ENCODE data around the gene HBG1. TPM values are rescaled to one million over a fixed set of nuclear protein-coding genes. Genes with fewer than 3 reads are reported as not detected.

The HBG1 gene
- polyA plus RNA-seq, 3 donors from 2014 or later, result not detected

- Mint-ChIP-seq H3K27ac (no peak overlapping the region), H3K27me3 (ENCODE audit: low read depth in 3 of 3) (peaks cover 0 to 2% (median 0%) of the 10 kb centered on the region in 3 donors), H3K4me3 (no peak overlapping the region), H3K9me3 (peaks cover 0 to 10% (median 5%) of the 10 kb centered on the region in 6 donors), H3K36me3 (no peaks in the 10 kb centered on the region), H3K4me1 (no peaks in the 10 kb centered on the region)
- DNase-seq, result no peak
Observed at GRCh38 chr11:5223146-5223545, 26.5 kb downstream of the HBG1 start.

DNA sequence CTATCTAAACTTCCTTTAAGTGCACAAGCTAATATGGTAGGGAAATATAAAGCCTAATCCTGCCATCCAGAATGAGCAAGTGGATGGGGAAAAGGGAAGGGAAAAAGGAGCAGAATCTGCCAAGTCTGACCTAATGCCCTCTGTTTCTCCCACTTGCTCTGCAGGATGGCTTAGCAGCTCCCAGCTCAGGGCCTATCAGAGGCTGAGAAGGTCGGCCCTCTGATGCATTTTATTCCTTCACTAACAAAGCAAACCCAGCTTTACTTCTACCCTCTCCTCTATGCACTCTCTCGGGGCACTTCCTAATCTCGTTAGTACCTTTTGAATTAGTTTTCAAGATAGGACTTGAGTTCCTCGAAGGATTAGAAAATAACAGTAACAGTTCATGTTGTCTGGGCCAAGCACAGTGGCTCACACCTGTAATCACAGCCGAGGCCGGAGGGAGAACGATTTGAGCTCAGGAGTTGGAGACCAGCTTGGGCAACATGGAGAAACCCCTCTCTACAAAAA is 39.2 kb downstream of the HBG1 start:
- DNase-seq, result no peak
- Mint-ChIP-seq H3K36me3 (no peaks in the 10 kb centered on the region), H3K27ac (no peak overlapping the region), H3K4me3 (no peak overlapping the region), H3K9me3 (peaks cover 0 to 8% (median 0%) of the 10 kb centered on the region in 6 donors), H3K27me3 (ENCODE audit: low read depth in 3 of 3) (peaks cover 0 to 2% (median 0%) of the 10 kb centered on the region in 3 donors), H3K4me1 (no peaks in the 10 kb centered on the region)

- H3K4me3 Mint-ChIP-seq, result no peak overlapping the region
- no peak overlapping the region for H3K27ac Mint-ChIP-seq
- H3K9me3 Mint-ChIP-seq, result peaks cover 0 to 2% (median 0%) of the 10 kb centered on the region in 6 donors
- no peak for DNase-seq
- H3K4me1 Mint-ChIP-seq, result no peaks in the 10 kb centered on the region
- peaks cover 0 to 2% (median 1%) of the 10 kb centered on the region in 3 donors for H3K27me3 Mint-ChIP-seq (ENCODE audit: low read depth in 3 of 3)
- no peaks in the 10 kb centered on the region for H3K36me3 Mint-ChIP-seq
Observed at GRCh38 chr11:5204787-5205186, 44.9 kb downstream of the HBG1 start.

DNA sequence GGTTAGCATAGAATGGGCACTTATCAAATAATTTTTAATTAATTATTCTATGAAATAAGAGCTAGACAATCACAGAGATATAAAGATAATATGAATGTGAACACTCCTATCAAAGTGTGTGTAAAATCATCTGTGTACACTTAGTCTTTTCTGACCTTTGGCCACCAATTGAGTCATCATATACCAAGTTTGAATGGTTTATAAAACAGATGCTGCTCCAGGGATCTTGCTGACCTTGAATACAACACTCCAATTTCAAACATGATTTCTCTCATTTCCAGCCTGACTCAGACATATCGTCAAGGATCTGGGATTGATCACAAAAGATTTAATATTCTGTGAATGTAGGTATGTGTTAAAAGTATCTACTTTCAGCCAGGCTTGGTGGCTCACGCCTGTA is 46.3 kb downstream of the HBG1 start:
- no peak for DNase-seq
- H3K36me3 Mint-ChIP-seq, result no peaks in the 10 kb centered on the region
- H3K4me3 Mint-ChIP-seq, result no peak overlapping the region
- H3K4me1 Mint-ChIP-seq, result no peaks in the 10 kb centered on the region
- peaks cover 0 to 3% (median 2%) of the 10 kb centered on the region in 3 donors for H3K27me3 Mint-ChIP-seq (ENCODE audit: low read depth in 3 of 3)
- no peak overlapping the region for H3K27ac Mint-ChIP-seq
- peaks cover 0 to 2% (median 0%) of the 10 kb centered on the region in 6 donors for H3K9me3 Mint-ChIP-seq

- Mint-ChIP-seq H3K4me1 (no peaks in the 10 kb centered on the region), H3K27me3 (ENCODE audit: low read depth in 3 of 3) (peaks cover 0 to 3% (median 2%) of the 10 kb centered on the region in 3 donors), H3K9me3 (peaks cover 0 to 2% (median 0%) of the 10 kb centered on the region in 6 donors), H3K27ac (no peak within 1 kb of the TSS), H3K36me3 (no peaks in the 10 kb centered on the region), H3K4me3 (no peak within 1 kb of the TSS)
- DNase-seq, result no peak
Observed at GRCh38 chr11:5200582-5200981, 49.1 kb downstream of the HBG1 start, which contains the start of gene OR51V1. Gene OR51V1 (minus strand): TSS chr11:5200682. CDS start chr11:5200682, 0 bp downstream.

DNA sequence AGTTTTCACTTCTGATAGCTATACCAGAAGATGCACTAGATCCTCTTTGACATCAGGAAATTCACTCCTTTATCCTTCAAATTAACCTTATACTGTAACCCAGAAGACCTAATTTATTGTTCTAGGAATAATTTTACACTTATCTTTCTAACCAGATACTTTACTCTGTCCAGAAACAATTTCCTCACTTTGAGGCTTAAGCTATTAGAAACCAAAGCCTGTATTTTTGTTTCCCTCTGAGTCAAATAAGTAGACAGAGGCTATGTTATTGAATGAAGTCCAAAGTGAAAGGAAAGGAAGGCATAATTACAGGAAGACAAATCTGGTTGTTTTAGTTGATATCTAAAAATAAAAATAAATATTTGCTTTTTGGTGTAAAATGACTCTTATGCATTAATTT is 51.4 kb downstream of the HBG1 start:
- Mint-ChIP-seq H3K36me3 (no peaks in the 10 kb centered on the region), H3K27me3 (ENCODE audit: low read depth in 3 of 3) (peaks cover 0 to 3% (median 2%) of the 10 kb centered on the region in 3 donors), H3K4me1 (no peaks in the 10 kb centered on the region), H3K27ac (no peak overlapping the region), H3K4me3 (no peak overlapping the region), H3K9me3 (peaks cover 0 to 2% (median 0%) of the 10 kb centered on the region in 6 donors)
- DNase-seq, result no peak

Other genes starting within 250 kb of the HBG1 start
- not detected for gene OR52J3, start 203.3 kb downstream of the HBG1 start, polyA plus RNA-seq
- gene OR52E2, start 190.2 kb downstream of the HBG1 start, polyA plus RNA-seq, result not detected
- not detected for gene OR52E1, start 180.3 kb downstream of the HBG1 start, polyA plus RNA-seq
- not detected for gene OR52A5, start 111.5 kb downstream of the HBG1 start, polyA plus RNA-seq
- gene OR52A1, start 95.1 kb downstream of the HBG1 start, polyA plus RNA-seq, result not detected
- gene OR51V1, start 49.2 kb downstream of the HBG1 start, polyA plus RNA-seq, result not detected
- gene HBB, start 22.8 kb downstream of the HBG1 start, polyA plus RNA-seq, result 100 to 1,000 TPM; 155 to 747 (median 736) TPM
- 1 to 10 TPM in 1 of 3 donors, not detected in 2; 1.2 TPM for gene HBD, start 15.4 kb downstream of the HBG1 start, polyA plus RNA-seq
- 1 to 10 TPM in 1 of 3 donors, not detected in 2; 1.9 TPM for gene HBG2, start 4.9 kb upstream of the HBG1 start, polyA plus RNA-seq
- not detected for gene HBE1, start 20.1 kb upstream of the HBG1 start, polyA plus RNA-seq
- gene OR51B4, start 52.1 kb upstream of the HBG1 start, polyA plus RNA-seq, result not detected
- not detected for gene OR51B2, start 74.4 kb upstream of the HBG1 start, polyA plus RNA-seq
- gene OR51B5, start 93.7 kb upstream of the HBG1 start, polyA plus RNA-seq, result not detected
- gene OR51B6, start 101.7 kb upstream of the HBG1 start, polyA plus RNA-seq, result not detected
- gene OR51M1, start 134.0 kb upstream of the HBG1 start, polyA plus RNA-seq, result not detected
- gene OR51Q1, start 172.3 kb upstream of the HBG1 start, polyA plus RNA-seq, result not detected
- gene OR51I1, start 191.7 kb upstream of the HBG1 start, polyA plus RNA-seq, result not detected
- gene OR51I2, start 199.5 kb upstream of the HBG1 start, polyA plus RNA-seq, result not detected
- gene OR52D1, start 238.8 kb upstream of the HBG1 start, polyA plus RNA-seq, result not detected

Data from immature natural killer cell (primary cell).